Measurements from ENCODE around the gene CDC42EP5. TPM values are rescaled to one million over a fixed set of nuclear protein-coding genes. Genes with fewer than 3 reads are reported as not detected.

CDC42EP5 gene
- total and polyA plus RNA-seq, 5 donors from 2014 or later, result not detected

GRCh38 chr19:54435551-54436016, 37.5 kb downstream of the CDC42EP5 start:
- ATAC-seq (ENCODE audit: low read depth in 2 of 2) (no peak), DNase-seq (no peak)
- H3K27me3 Mint-ChIP-seq, result peaks cover 9% of the 10 kb centered on the region
- no peak overlapping the region for H3K27ac Mint-ChIP-seq
- H3K4me1 Mint-ChIP-seq, result peaks cover 5 to 30% (median 12%) of the 10 kb centered on the region in 4 donors
- peaks cover 10% of the 10 kb centered on the region for H3K4me1 ChIP-seq (ENCODE audit: control insufficient read depth, insufficient read depth, low read length, poor library complexity, severe bottlenecking)
- no peak overlapping the region for H3K4me3 Mint-ChIP-seq
- no peak overlapping the region for H3K27ac ChIP-seq (ENCODE audit: insufficient read depth, low read length, poor library complexity, severe bottlenecking)
- no peaks in the 10 kb centered on the region for H3K36me3 ChIP-seq (ENCODE audit: control insufficient read depth, insufficient read depth, low read length)
- no peak overlapping the region for H3K4me3 ChIP-seq (ENCODE audit: low read depth, low read length)
- H3K9me3 Mint-ChIP-seq, result no peaks in the 10 kb centered on the region
- no peaks in the 10 kb centered on the region for H3K36me3 Mint-ChIP-seq
- H3K9me3 ChIP-seq (ENCODE audit: control insufficient read depth in 2 of 2, low read length in 2 of 2), result no peaks in the 10 kb centered on the region
- no peaks in the 10 kb centered on the region for H3K27me3 ChIP-seq (ENCODE audit: control insufficient read depth, insufficient read depth, low read length)

GRCh38 chr19:54434873-54435214, 38.3 kb downstream of the CDC42EP5 start:
- H3K9me3 Mint-ChIP-seq, result no peaks in the 10 kb centered on the region
- DNase-seq (peak in 1 of 3 donors; percentile 19), ATAC-seq (ENCODE audit: low read depth in 2 of 2) (no peak)
- peaks cover 17% of the 10 kb centered on the region for H3K4me1 ChIP-seq (ENCODE audit: control insufficient read depth, insufficient read depth, low read length, poor library complexity, severe bottlenecking)
- no peaks in the 10 kb centered on the region for H3K36me3 ChIP-seq (ENCODE audit: control insufficient read depth, insufficient read depth, low read length)
- H3K4me3 ChIP-seq (ENCODE audit: low read depth, low read length), result no peak overlapping the region
- peak overlapping the region; percentile 65 to 84 (median 82) for H3K27ac Mint-ChIP-seq
- H3K4me3 Mint-ChIP-seq, result peak overlapping the region in 2 of 4 donors; percentile 21 to 41
- no peaks in the 10 kb centered on the region for H3K9me3 ChIP-seq (ENCODE audit: control insufficient read depth in 2 of 2, low read length in 2 of 2)
- peaks cover 5 to 30% (median 12%) of the 10 kb centered on the region in 4 donors for H3K4me1 Mint-ChIP-seq
- H3K27ac ChIP-seq (ENCODE audit: insufficient read depth, low read length, poor library complexity, severe bottlenecking), result no peak overlapping the region
- no peaks in the 10 kb centered on the region for H3K36me3 Mint-ChIP-seq
- no peaks in the 10 kb centered on the region for H3K27me3 ChIP-seq (ENCODE audit: control insufficient read depth, insufficient read depth, low read length)
- peaks cover 9% of the 10 kb centered on the region for H3K27me3 Mint-ChIP-seq

- Mint-ChIP-seq H3K4me3 (peak overlapping the region in 2 of 4 donors; percentile 21 to 56), H3K27ac (peak overlapping the region; percentile 25 to 85 (median 82)), H3K4me1 (peaks cover 5 to 31% (median 12%) of the 10 kb centered on the region in 4 donors), H3K36me3 (no peaks in the 10 kb centered on the region), H3K27me3 (peaks cover 9% of the 10 kb centered on the region), H3K9me3 (no peaks in the 10 kb centered on the region)
- no peak for ATAC-seq (ENCODE audit: low read depth in 2 of 2)
- Histone ChIP-seq H3K36me3 (ENCODE audit: control insufficient read depth, insufficient read depth, low read length) (no peaks in the 10 kb centered on the region), H3K9me3 (ENCODE audit: control insufficient read depth in 2 of 2, low read length in 2 of 2) (no peaks in the 10 kb centered on the region), H3K27me3 (ENCODE audit: control insufficient read depth, insufficient read depth, low read length) (no peaks in the 10 kb centered on the region), H3K4me1 (ENCODE audit: control insufficient read depth, insufficient read depth, low read length, poor library complexity, severe bottlenecking) (peaks cover 17% of the 10 kb centered on the region), H3K27ac (ENCODE audit: insufficient read depth, low read length, poor library complexity, severe bottlenecking) (no peak overlapping the region), H3K4me3 (ENCODE audit: low read depth, low read length) (no peak overlapping the region)
- no peak for DNase-seq
Measured at GRCh38 chr19:54434112-54434872, 38.8 kb downstream of the CDC42EP5 start.

GRCh38 chr19:54433697-54434096, 39.4 kb downstream of the CDC42EP5 start:
- H3K27me3 Mint-ChIP-seq, result peaks cover 9% of the 10 kb centered on the region
- H3K4me1 ChIP-seq (ENCODE audit: control insufficient read depth, insufficient read depth, low read length, poor library complexity, severe bottlenecking), result peaks cover 17% of the 10 kb centered on the region
- H3K4me3 Mint-ChIP-seq, result peak overlapping the region in 1 of 4 donors; percentile 56
- DNase-seq (no peak), ATAC-seq (ENCODE audit: low read depth in 2 of 2) (no peak)
- no peaks in the 10 kb centered on the region for H3K9me3 Mint-ChIP-seq
- H3K36me3 Mint-ChIP-seq, result no peaks in the 10 kb centered on the region
- H3K9me3 ChIP-seq (ENCODE audit: control insufficient read depth in 2 of 2, low read length in 2 of 2), result no peaks in the 10 kb centered on the region
- peak overlapping the region in 2 of 3 donors; percentile 67 to 82 for H3K27ac Mint-ChIP-seq
- no peak overlapping the region for H3K27ac ChIP-seq (ENCODE audit: insufficient read depth, low read length, poor library complexity, severe bottlenecking)
- H3K27me3 ChIP-seq (ENCODE audit: control insufficient read depth, insufficient read depth, low read length), result no peaks in the 10 kb centered on the region
- H3K4me3 ChIP-seq (ENCODE audit: low read depth, low read length), result no peak overlapping the region
- peaks cover 5 to 27% (median 10%) of the 10 kb centered on the region in 4 donors for H3K4me1 Mint-ChIP-seq
- no peaks in the 10 kb centered on the region for H3K36me3 ChIP-seq (ENCODE audit: control insufficient read depth, insufficient read depth, low read length)

- no peak overlapping the region for H3K4me3 ChIP-seq (ENCODE audit: low read depth, low read length)
- no peaks in the 10 kb centered on the region for H3K36me3 ChIP-seq (ENCODE audit: control insufficient read depth, insufficient read depth, low read length)
- no peak overlapping the region for H3K27ac ChIP-seq (ENCODE audit: insufficient read depth, low read length, poor library complexity, severe bottlenecking)
- H3K27me3 Mint-ChIP-seq, result peaks cover 9% of the 10 kb centered on the region
- peaks cover 5 to 27% (median 9%) of the 10 kb centered on the region in 4 donors for H3K4me1 Mint-ChIP-seq
- peak overlapping the region in 1 of 4 donors; percentile 28 for H3K4me3 Mint-ChIP-seq
- no peaks in the 10 kb centered on the region for H3K36me3 Mint-ChIP-seq
- H3K9me3 ChIP-seq (ENCODE audit: control insufficient read depth in 2 of 2, low read length in 2 of 2), result no peaks in the 10 kb centered on the region
- no peak overlapping the region for H3K27ac Mint-ChIP-seq
- H3K4me1 ChIP-seq (ENCODE audit: control insufficient read depth, insufficient read depth, low read length, poor library complexity, severe bottlenecking), result peaks cover 17% of the 10 kb centered on the region
- no peak for DNase-seq
- no peaks in the 10 kb centered on the region for H3K9me3 Mint-ChIP-seq
- no peak for ATAC-seq (ENCODE audit: low read depth in 2 of 2)
- H3K27me3 ChIP-seq (ENCODE audit: control insufficient read depth, insufficient read depth, low read length), result no peaks in the 10 kb centered on the region
Measured at GRCh38 chr19:54432144-54432738, 40.9 kb downstream of the CDC42EP5 start.

GRCh38 chr19:54431255-54431838, 41.7 kb downstream of the CDC42EP5 start:
- Histone ChIP-seq H3K27ac (ENCODE audit: insufficient read depth, low read length, poor library complexity, severe bottlenecking) (no peak overlapping the region), H3K4me1 (ENCODE audit: control insufficient read depth, insufficient read depth, low read length, poor library complexity, severe bottlenecking) (peaks cover 17% of the 10 kb centered on the region), H3K27me3 (ENCODE audit: control insufficient read depth, insufficient read depth, low read length) (no peaks in the 10 kb centered on the region), H3K9me3 (ENCODE audit: control insufficient read depth in 2 of 2, low read length in 2 of 2) (no peaks in the 10 kb centered on the region), H3K4me3 (ENCODE audit: low read depth, low read length) (no peak overlapping the region), H3K36me3 (ENCODE audit: control insufficient read depth, insufficient read depth, low read length) (no peaks in the 10 kb centered on the region)
- peaks cover 14% of the 10 kb centered on the region for H3K27me3 Mint-ChIP-seq
- peak overlapping the region in 1 of 4 donors; percentile 74 for H3K4me3 Mint-ChIP-seq
- no peaks in the 10 kb centered on the region for H3K9me3 Mint-ChIP-seq
- DNase-seq (no peak), ATAC-seq (ENCODE audit: low read depth in 2 of 2) (no peak)
- H3K36me3 Mint-ChIP-seq, result no peaks in the 10 kb centered on the region
- peak overlapping the region in 2 of 3 donors; percentile 31 to 60 for H3K27ac Mint-ChIP-seq
- peaks cover 0 to 22% (median 7%) of the 10 kb centered on the region in 4 donors for H3K4me1 Mint-ChIP-seq

- H3K4me3 Mint-ChIP-seq, result peak overlapping the region in 2 of 4 donors; percentile 59 to 74
- no peaks in the 10 kb centered on the region for H3K36me3 Mint-ChIP-seq
- H3K4me3 ChIP-seq (ENCODE audit: low read depth, low read length), result no peak overlapping the region
- ATAC-seq (ENCODE audit: low read depth in 2 of 2) (peak; percentile 58 to 74), DNase-seq (peak; percentile 23 to 33 (median 26))
- H3K9me3 Mint-ChIP-seq, result peaks cover 0 to 2% (median 0%) of the 10 kb centered on the region in 7 donors
- H3K4me1 ChIP-seq (ENCODE audit: control insufficient read depth, insufficient read depth, low read length, poor library complexity, severe bottlenecking), result peaks cover 17% of the 10 kb centered on the region
- H3K27me3 ChIP-seq (ENCODE audit: control insufficient read depth, insufficient read depth, low read length), result no peaks in the 10 kb centered on the region
- peaks cover 14% of the 10 kb centered on the region for H3K27me3 Mint-ChIP-seq
- no peaks in the 10 kb centered on the region for H3K36me3 ChIP-seq (ENCODE audit: control insufficient read depth, insufficient read depth, low read length)
- H3K4me1 Mint-ChIP-seq, result peaks cover 0 to 22% (median 7%) of the 10 kb centered on the region in 4 donors
- peak overlapping the region in 2 of 3 donors; percentile 31 to 60 for H3K27ac Mint-ChIP-seq
- no peak overlapping the region for H3K27ac ChIP-seq (ENCODE audit: insufficient read depth, low read length, poor library complexity, severe bottlenecking)
- no peaks in the 10 kb centered on the region for H3K9me3 ChIP-seq (ENCODE audit: control insufficient read depth in 2 of 2, low read length in 2 of 2)
Measured at GRCh38 chr19:54430306-54431254, 42.5 kb downstream of the CDC42EP5 start.
